HUES64 (cell line): ENCODE data around the gene TXNL1.
"Not testable (repeated sequence)": the region's sequence is repeated elsewhere in the genome, so short reads cannot be mapped to it uniquely, and the experiment has no call there.

Experiments used
- H3K27ac ChIP-seq: 2 replicates; pipeline ENCODE4 v1.7.0; 2013; ENCODE audit warnings: low read depth, low read length, inconsistent platforms
- H3K27me3 ChIP-seq: 2 replicates; pipeline ENCODE4 v1.6.1; 2013; ENCODE audit warnings: mild to moderate bottlenecking, low read length; ENCODE audit not compliant: insufficient read depth
- H3K36me3 ChIP-seq: 2 replicates; pipeline ENCODE4 v1.6.1; 2013; ENCODE audit warnings: mild to moderate bottlenecking, low read length; ENCODE audit not compliant: insufficient read depth
- H3K4me1 ChIP-seq: 2 replicates; pipeline ENCODE4 v1.6.1; 2013; ENCODE audit warnings: mild to moderate bottlenecking, low read length, moderate library complexity; ENCODE audit not compliant: insufficient read depth
- H3K4me3 ChIP-seq: 2 replicates; pipeline ENCODE4 v1.5.1; 2013; ENCODE audit warnings: mild to moderate bottlenecking, low read length, moderate library complexity
- H3K9ac ChIP-seq: 2 replicates; pipeline ENCODE4 v1.6.1; 2013; ENCODE audit warnings: mild to moderate bottlenecking, low read depth, low read length
- H3K9me3 ChIP-seq: 2 replicates; pipeline ENCODE4 v1.6.1; 2013; ENCODE audit warnings: low read depth, low read length; ENCODE audit not compliant: insufficient read depth
- WGBS: fragments of 150-250, 120-280 bp; methylation state at CpG from one replicate; pipeline ENCODE4 v1.1.7; 2013; ENCODE audit warnings: missing lambda C conversion rate; 5-methylcytosine and 5-hydroxymethylcytosine counted together

Gene TXNL1

GRCh38 chr18:56593906-56594305, 44.5 kb downstream of the TXNL1 start:
- Histone ChIP-seq H3K36me3 (no peaks in the 10 kb centered on the region), H3K9ac (no peak overlapping the region), H3K9me3 (no peaks in the 10 kb centered on the region), H3K27ac (no peak overlapping the region), H3K4me3 (no peak overlapping the region), H3K4me1 (peaks cover 21% of the 10 kb centered on the region), H3K27me3 (no peaks in the 10 kb centered on the region)
- 100% methylated on average over 3 of the region's 4 CpGs for WGBS

GRCh38 chr18:56580026-56580425, 58.4 kb downstream of the TXNL1 start:
- 0% methylated on average over 1 of the region's 3 CpGs for WGBS
- Histone ChIP-seq H3K36me3 (no peaks in the 10 kb centered on the region), H3K4me1 (peaks cover 7% of the 10 kb centered on the region; the same call in 1 of the 2 replicates), H3K9me3 (no peaks in the 10 kb centered on the region), H3K4me3 (no peak overlapping the region), H3K27ac (no peak overlapping the region), H3K27me3 (no peaks in the 10 kb centered on the region), H3K9ac (no peak overlapping the region)

DNA sequence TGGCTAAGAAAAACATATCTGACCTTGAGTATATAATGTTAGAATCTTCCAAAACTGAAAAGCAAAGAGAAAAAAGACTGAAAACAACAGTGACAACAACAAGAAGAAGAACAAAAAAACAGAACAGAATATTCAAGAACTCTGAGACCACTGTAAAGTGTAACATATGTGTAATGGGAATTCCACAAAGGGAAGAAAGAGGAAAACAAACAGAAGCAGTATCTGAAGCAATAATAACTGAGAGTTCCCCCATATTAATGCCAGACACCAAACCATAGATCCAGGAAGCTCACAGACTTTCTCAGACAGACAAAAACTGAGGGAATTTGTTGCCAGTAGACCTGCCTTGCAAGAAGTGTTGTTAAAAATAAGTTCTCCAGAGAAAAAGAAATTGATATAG, 58.9 kb downstream of the TXNL1 start:
- Histone ChIP-seq H3K27ac (no peak overlapping the region), H3K9ac (no peak overlapping the region), H3K36me3 (no peaks in the 10 kb centered on the region), H3K27me3 (no peaks in the 10 kb centered on the region), H3K4me3 (no peak overlapping the region), H3K9me3 (no peaks in the 10 kb centered on the region), H3K4me1 (peaks cover 7% of the 10 kb centered on the region; the same call in 1 of the 2 replicates)

GRCh38 chr18:56576826-56577573, 61.4 kb downstream of the TXNL1 start:
- H3K36me3 ChIP-seq = no peaks in the 10 kb centered on the region
- H3K9me3 ChIP-seq = no peaks in the 10 kb centered on the region
- WGBS = 27% methylated on average over 13 of the region's 14 CpGs
- H3K27ac ChIP-seq = no peak overlapping the region
- H3K27me3 ChIP-seq = no peaks in the 10 kb centered on the region
- H3K4me3 ChIP-seq = no peak overlapping the region
- H3K9ac ChIP-seq = no peak overlapping the region
- peaks cover 7% of the 10 kb centered on the region; the same call in 1 of the 2 replicates for H3K4me1 ChIP-seq

GRCh38 chr18:56575819-56576663, 62.4 kb downstream of the TXNL1 start:
- no peaks in the 10 kb centered on the region for H3K27me3 ChIP-seq
- WGBS = 62% methylated on average over 5 of the region's 8 CpGs
- no peak overlapping the region for H3K4me3 ChIP-seq
- H3K9me3 ChIP-seq = no peaks in the 10 kb centered on the region
- H3K9ac ChIP-seq = no peak overlapping the region
- H3K36me3 ChIP-seq = no peaks in the 10 kb centered on the region
- H3K27ac ChIP-seq = no peak overlapping the region
- peaks cover 7% of the 10 kb centered on the region; the same call in 1 of the 2 replicates for H3K4me1 ChIP-seq

DNA sequence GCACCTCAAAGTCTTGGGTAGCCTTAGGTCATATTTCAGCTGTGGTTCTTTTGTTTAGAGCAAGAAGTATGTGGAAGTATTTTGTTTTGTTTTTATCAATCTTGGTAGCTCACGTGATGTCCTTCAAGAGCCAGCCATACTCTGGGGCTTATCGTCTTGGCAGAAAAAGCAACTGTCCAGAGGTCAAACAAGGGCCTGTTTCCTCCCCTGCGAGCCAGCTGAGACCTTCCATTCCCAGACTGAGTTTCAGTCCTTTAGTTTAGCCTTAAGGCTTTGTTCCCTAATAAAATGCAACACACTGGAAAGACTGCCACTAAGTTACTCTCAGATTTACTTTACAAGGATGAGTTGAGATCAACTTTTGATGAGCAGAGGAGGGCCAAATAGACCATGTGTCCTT, 63.5 kb downstream of the TXNL1 start:
- H3K27me3 ChIP-seq = no peaks in the 10 kb centered on the region
- no peak overlapping the region for H3K4me3 ChIP-seq
- H3K4me1 ChIP-seq = peaks cover 7% of the 10 kb centered on the region; the same call in 1 of the 2 replicates
- no peaks in the 10 kb centered on the region for H3K9me3 ChIP-seq
- no peak overlapping the region for H3K9ac ChIP-seq
- no peak overlapping the region for H3K27ac ChIP-seq
- WGBS = 90% methylated on average over 3 of the region's 3 CpGs
- no peaks in the 10 kb centered on the region for H3K36me3 ChIP-seq

- H3K27ac ChIP-seq, H3K36me3 ChIP-seq, H3K9ac ChIP-seq, H3K4me1 ChIP-seq, H3K27me3 ChIP-seq, H3K4me3 ChIP-seq, H3K9me3 ChIP-seq: not testable (repeated sequence)
- WGBS = 96% methylated on average over 36 of the region's 36 CpGs
These were observed 66.1 kb downstream of the TXNL1 start for GRCh38 chr18:56572267-56572666.

- no peak overlapping the region for H3K4me3 ChIP-seq
- H3K9me3 ChIP-seq = no peaks in the 10 kb centered on the region
- H3K9ac ChIP-seq = no peak overlapping the region
- no peak overlapping the region for H3K27ac ChIP-seq
- no peaks in the 10 kb centered on the region for H3K36me3 ChIP-seq
- no peaks in the 10 kb centered on the region for H3K4me1 ChIP-seq
- WGBS = 100% methylated on average over 3 of the region's 3 CpGs
- H3K27me3 ChIP-seq = no peaks in the 10 kb centered on the region
These were observed 67.4 kb downstream of the TXNL1 start for GRCh38 chr18:56570978-56571377.

- no peaks in the 10 kb centered on the region for H3K27me3 ChIP-seq
- no peaks in the 10 kb centered on the region for H3K4me1 ChIP-seq
- no peaks in the 10 kb centered on the region for H3K36me3 ChIP-seq
- no peaks in the 10 kb centered on the region for H3K9me3 ChIP-seq
- WGBS = 100% methylated on average over 1 of the region's 1 CpG
- H3K27ac ChIP-seq = no peak overlapping the region
- H3K9ac ChIP-seq = no peak overlapping the region
- H3K4me3 ChIP-seq = no peak overlapping the region
These were observed 69.0 kb downstream of the TXNL1 start for GRCh38 chr18:56569416-56569815.

DNA sequence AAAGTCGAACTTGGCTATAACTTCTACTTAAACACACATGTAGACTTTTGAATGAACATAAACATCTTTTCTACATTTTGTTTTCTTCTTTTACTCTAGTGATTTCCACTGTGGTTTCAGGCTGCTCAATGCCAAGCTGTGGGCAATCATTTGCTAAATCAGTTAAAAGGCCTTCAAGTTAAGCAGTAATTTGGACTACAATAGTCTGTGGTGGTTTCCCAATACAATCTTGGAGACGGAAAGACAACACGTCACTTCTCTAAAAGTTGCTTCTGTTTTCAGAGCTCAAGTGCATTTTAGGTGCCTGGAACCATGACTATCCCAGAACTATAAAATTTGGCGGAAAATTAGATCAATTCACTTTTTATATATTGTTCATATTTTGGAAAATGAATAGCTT, 69.4 kb downstream of the TXNL1 start:
- H3K9me3 ChIP-seq = no peaks in the 10 kb centered on the region
- H3K36me3 ChIP-seq = no peaks in the 10 kb centered on the region
- no peak overlapping the region for H3K9ac ChIP-seq
- no peak overlapping the region for H3K27ac ChIP-seq
- WGBS = 89% methylated on average over 3 of the region's 4 CpGs
- H3K4me1 ChIP-seq = no peaks in the 10 kb centered on the region
- no peak overlapping the region for H3K4me3 ChIP-seq
- H3K27me3 ChIP-seq = no peaks in the 10 kb centered on the region

- Histone ChIP-seq H3K4me1 (peaks cover 3% of the 10 kb centered on the region; the same call in 1 of the 2 replicates), H3K9ac (no peak overlapping the region), H3K27ac (no peak overlapping the region), H3K4me3 (no peak overlapping the region), H3K9me3 (no peaks in the 10 kb centered on the region), H3K36me3 (no peaks in the 10 kb centered on the region), H3K27me3 (no peaks in the 10 kb centered on the region)
- 84% methylated on average over 4 of the region's 5 CpGs for WGBS
These were observed 72.6 kb downstream of the TXNL1 start for GRCh38 chr18:56565551-56566345.
